Measurements from ENCODE around the gene PRR14.

The PRR14 gene

GRCh38 chr16:30657866-30658730 is 7.3 kb downstream of the PRR14 start, which contains the start of gene FBRS:
FBRS (plus strand) TSS chr16:30658431; CDS start chr16:30659519, 1,088 bp downstream.
- Histone ChIP-seq H3K36me3 (ENCODE audit: control insufficient read depth in 2 of 2, insufficient read depth in 1 of 2, low read length in 2 of 2) (peaks cover 29 to 70% of the 10 kb centered on the region in 2 experiments; a peak in 2 of 3 replicates), H3K9me3 (ENCODE audit: control insufficient read depth, insufficient read depth, low read depth, low read length) (no peaks in the 10 kb centered on the region), H3K4me3 (ENCODE audit: low read depth, low read length) (peak within 1 kb of the TSS; percentile 91), H3K4me1 (ENCODE audit: control insufficient read depth, insufficient read depth, low read length) (peaks cover 7% of the 10 kb centered on the region), H3K27ac (ENCODE audit: extremely low read depth, low read depth, low read length) (peak within 1 kb of the TSS; percentile 95)
- POLR2A ChIA-PET = interaction anchor here (0.5 to 2.6 kb wide), 25 partner anchors 8 to 605 kb away, joined by 3 to 29 read pairs (median 4); partner anchors contain the start of genes ALDOA, CORO1A, DCTPP1 and PHKG2
- CTCF ChIA-PET = interaction anchor here (0.5 to 4.1 kb wide), 9 partner anchors 8 to 279 kb away, joined by 3 to 43 read pairs (median 4); partner anchors contain the start of gene PRR14
- peak; percentile 92 for TF ChIP-seq PRDM10 (tag by site-specific recombination; IDR thresholded peaks at IDR 0.05)
- TF ChIP-seq ZFP69B (tag by site-specific recombination; IDR thresholded peaks at IDR 0.05) = peak; percentile 96
- TF ChIP-seq SP7 (tag by site-specific recombination; IDR thresholded peaks at IDR 0.05) = peak; percentile 79
- TF ChIP-seq KLF9 (tag by site-specific recombination; IDR thresholded peaks at IDR 0.05; ENCODE audit: low read depth) = peak; percentile 92
- no peak for TF ChIP-seq ZBTB49 (tag by site-specific recombination; IDR thresholded peaks at IDR 0.05; ENCODE audit: low read depth)
- TF ChIP-seq SCRT1 (tag by site-specific recombination; IDR thresholded peaks at IDR 0.05; ENCODE audit: borderline replicate concordance) = no peak
- TF ChIP-seq ZNF292 (tag by site-specific recombination; IDR thresholded peaks at IDR 0.05; ENCODE audit: borderline replicate concordance, low read depth) = no peak
- TF ChIP-seq ZNF488 (tag by site-specific recombination; IDR thresholded peaks at IDR 0.05) = no peak
- TF ChIP-seq ZNF433 (tag by site-specific recombination; IDR thresholded peaks at IDR 0.05; ENCODE audit: low read depth) = no peak
- TF ChIP-seq ZNF629 (tag by site-specific recombination; IDR thresholded peaks at IDR 0.05) = peak; percentile 81
- peak; percentile 70; the same call in 1 of the 2 replicates for TF ChIP-seq ZNF76 (tag by site-specific recombination; IDR thresholded peaks at IDR 0.05; ENCODE audit: borderline replicate concordance, low read depth)
- TF ChIP-seq WT1 (tag by site-specific recombination; IDR thresholded peaks at IDR 0.05) = peak; percentile 42; the same call in 1 of the 2 replicates
- TF ChIP-seq PBX3 (CRISPR knock-in tag; IDR thresholded peaks at IDR 0.05) = peak; percentile 93
- peak; percentile 82; the same call in 1 of the 2 replicates for TF ChIP-seq ZNF610 (tag by site-specific recombination; IDR thresholded peaks at IDR 0.05; ENCODE audit: borderline replicate concordance)
- TF ChIP-seq INSM2 (tag by site-specific recombination; IDR thresholded peaks at IDR 0.05) = peak; percentile 59; the same call in 1 of the 2 replicates
- TF ChIP-seq ZBTB44 (tag by site-specific recombination; IDR thresholded peaks at IDR 0.05) = peak; percentile 94
- TF ChIP-seq ZNF2 (tag by site-specific recombination; IDR thresholded peaks at IDR 0.05) = peak; percentile 90
- peak; percentile 96 for TF ChIP-seq ZNF785 (tag by site-specific recombination; IDR thresholded peaks at IDR 0.05)
- peak; percentile 91 for TF ChIP-seq ZXDB (tag by site-specific recombination; IDR thresholded peaks at IDR 0.05)
- TF ChIP-seq FEZF1 (tag by site-specific recombination; IDR thresholded peaks at IDR 0.05) = peak; percentile 49; the same call in 1 of the 2 replicates
- peak; percentile 100 for TF ChIP-seq ZFHX2 (tag by site-specific recombination; conservative IDR thresholded peaks at IDR 0.05)
- TF ChIP-seq ZNF585B (tag by site-specific recombination; IDR thresholded peaks at IDR 0.05) = no peak
- TF ChIP-seq ZSCAN30 (tag by site-specific recombination; IDR thresholded peaks at IDR 0.05) = peak; percentile 97
- TF ChIP-seq ZNF426 (tag by site-specific recombination; IDR thresholded peaks at IDR 0.05) = no peak
- peak; percentile 79 for TF ChIP-seq KLF8 (tag by site-specific recombination; IDR thresholded peaks at IDR 0.05)
